Activated CD8-positive, alpha-beta memory T cell treated with anti-CD3 and anti-CD28 coated beads for 48 hours (primary cell): ENCODE measurements around the gene SHKBP1.
"Not testable (repeated sequence)": the region's sequence is repeated elsewhere in the genome, so short reads cannot be mapped to it uniquely, and the experiment has no call there.

Experiments used
- DNase-seq, 3 experiments: peaks; one replicate each; pipeline ENCODE4 v3.0.0-alpha.2; 2020; ENCODE audit warnings: low read depth in 2 of 3, low spot score in 2 of 3

The SHKBP1 gene

GRCh38 chr19:40582467-40582866, 5.8 kb downstream of the SHKBP1 start:
- no peak for DNase-seq

- DNase-seq, result no peak
Observed at GRCh38 chr19:40583283-40583682, 6.6 kb downstream of the SHKBP1 start.

GRCh38 chr19:40584007-40584406, 7.3 kb downstream of the SHKBP1 start:
- no peak for DNase-seq

- DNase-seq, result no peak
Observed at GRCh38 chr19:40585241-40585981, 8.7 kb downstream of the SHKBP1 start.

GRCh38 chr19:40585982-40586422, 9.3 kb downstream of the SHKBP1 start:
- DNase-seq, result no peak

GRCh38 chr19:40586611-40587010, 9.9 kb downstream of the SHKBP1 start:
- DNase-seq, result no peak

- DNase-seq, result no peak
Observed at GRCh38 chr19:40588110-40588854, 11.6 kb downstream of the SHKBP1 start.

GRCh38 chr19:40588926-40589569, 12.4 kb downstream of the SHKBP1 start:
- DNase-seq, result no peak

- no peak for DNase-seq
Observed at GRCh38 chr19:40589591-40590429, 13.1 kb downstream of the SHKBP1 start.

- no peak for DNase-seq
Observed at GRCh38 chr19:40590464-40591265, 14.0 kb downstream of the SHKBP1 start.

GRCh38 chr19:40591724-40592123, 15.1 kb downstream of the SHKBP1 start:
- DNase-seq, result not testable (repeated sequence)

- no peak for DNase-seq
Observed at GRCh38 chr19:40592170-40592569, 15.5 kb downstream of the SHKBP1 start.

- DNase-seq, result no peak
Observed at GRCh38 chr19:40594255-40594654, 17.6 kb downstream of the SHKBP1 start.

- no peak for DNase-seq
Observed at GRCh38 chr19:40594657-40595091, 18.0 kb downstream of the SHKBP1 start.

GRCh38 chr19:40596608-40597328, 20.1 kb downstream of the SHKBP1 start:
- DNase-seq, result no peak

GRCh38 chr19:40597329-40597838, 20.7 kb downstream of the SHKBP1 start:
- DNase-seq, result no peak

- peak; percentile 59 to 83 (median 81) for DNase-seq
Observed at GRCh38 chr19:40598121-40598917, 21.6 kb downstream of the SHKBP1 start.

GRCh38 chr19:40598918-40599307, 22.2 kb downstream of the SHKBP1 start:
- DNase-seq, result no peak
